HepG2 (cell line): ENCODE measurements around the gene CIAPIN1. TPM values are rescaled to one million over a fixed set of nuclear protein-coding genes. Genes with fewer than 3 reads are reported as not detected.
A peak's percentile ranks its signal among the peaks of the same experiment; 100 is the strongest.

Experiments used
- ADNP ChIP-seq: sonication (generic); formaldehyde crosslinking; IDR thresholded peaks from 2 replicates; pipeline ENCODE4 v1.4.0; 2020; ENCODE audit warnings: missing genetic modification reagents
- ATF7-NPFF ChIP-seq: sonication (generic); formaldehyde crosslinking; IDR thresholded peaks from 2 replicates; pipeline ENCODE4 v1.8.1; 2023; ENCODE audit warnings: mild to moderate bottlenecking, low read depth, missing genetic modification reagents, moderate library complexity
- EED ChIP-seq: sonication (generic); formaldehyde crosslinking; IDR thresholded peaks from 2 replicates; pipeline ENCODE4 v1.5.0; 2020; ENCODE audit warnings: mild to moderate bottlenecking, missing genetic modification reagents
- ELF3 ChIP-seq: IDR thresholded peaks from 2 replicates; pipeline ENCODE4 v1.6.1; 2016; ENCODE audit warnings: missing genetic modification reagents, missing compliant biosample characterization
- FOXC1 ChIP-seq: sonication (generic); formaldehyde crosslinking; IDR thresholded peaks from 2 replicates; pipeline ENCODE4 v1.8.0; 2022; ENCODE audit warnings: mild to moderate bottlenecking, missing genetic modification reagents, borderline replicate concordance
- HHEX ChIP-seq: IDR thresholded peaks from 2 replicates; pipeline ENCODE4 v1.6.1; 2016; ENCODE audit warnings: control low read depth
- REL ChIP-seq: sonication (generic); formaldehyde crosslinking; conservative IDR thresholded peaks from 2 replicates; pipeline ENCODE4 v1.8.0; 2022; ENCODE audit warnings: mild to moderate bottlenecking, missing genetic modification reagents, moderate library complexity
- SOX5 ChIP-seq: IDR thresholded peaks from 2 replicates; pipeline ENCODE4 v1.6.1; 2016; ENCODE audit warnings: borderline replicate concordance
- SSRP1 ChIP-seq: IDR thresholded peaks from 2 replicates; pipeline ENCODE4 v1.6.1; 2016; ENCODE audit warnings: control low read depth
- ZBTB3 ChIP-seq: sonication (generic); formaldehyde crosslinking; IDR thresholded peaks from 2 replicates; pipeline ENCODE4 v1.4.0; 2020; ENCODE audit warnings: low read depth, mild to moderate bottlenecking, moderate library complexity, missing genetic modification reagents, borderline replicate concordance
- ZNF225 ChIP-seq: sonication (generic); formaldehyde crosslinking; IDR thresholded peaks from 2 replicates; pipeline ENCODE4 v1.4.0; 2020; ENCODE audit warnings: mild to moderate bottlenecking, missing genetic modification reagents
- ZNF598 ChIP-seq: sonication (generic); formaldehyde crosslinking; IDR thresholded peaks from 2 replicates; pipeline ENCODE4 v1.5.1; 2020; ENCODE audit warnings: mild to moderate bottlenecking, missing genetic modification reagents, borderline replicate concordance
- ZNF605 ChIP-seq: sonication (generic); formaldehyde crosslinking; IDR thresholded peaks from 2 replicates; pipeline ENCODE4 v1.8.0; 2022; ENCODE audit warnings: mild to moderate bottlenecking, missing genetic modification reagents
- ZNF747 ChIP-seq: sonication (generic); formaldehyde crosslinking; IDR thresholded peaks from 2 replicates; pipeline ENCODE4 v1.8.1; 2023; ENCODE audit warnings: missing genetic modification reagents, mild to moderate bottlenecking, borderline replicate concordance
- polyA plus RNA-seq, 8 experiments: library from polyadenylated mRNA; depleted of rRNA in 3 of 8; stranded (reverse) in 7 of 8; unstranded in 1 of 8; fragments of >200 nt; fragmentation: Illumina TruSeq in 4 of 8; extraction: Trizol in 4 of 8; gene quantifications; 2 replicates each; pipeline versions ENCODE4 v1.2.1 to v1.2.3, GENCODE V29; 2011 to 2016; ENCODE audit warnings: low read depth in 4 of 8, missing spikeins in 1 of 8, mixed read lengths in 1 of 8; ENCODE audit not compliant: insufficient read depth in 1 of 8
- total RNA-seq, 5 experiments: library from RNA; depleted of rRNA; stranded (reverse); fragments of >200 nt; fragmentation: Illumina TruSeq; extraction: Trizol; gene quantifications; 2 replicates each; pipeline ENCODE4 v1.2.3, GENCODE V29; 2016; ENCODE audit warnings: low read depth in 1 of 5
- TF ChIP-seq, protein P1 (sequence below): sonication (generic); formaldehyde crosslinking; IDR thresholded peaks from 2 replicates; pipeline ENCODE4 v1.4.0; 2020; ENCODE audit warnings: missing genetic modification reagents, borderline replicate concordance
- TF ChIP-seq, protein P2 (sequence below): sonication (generic); formaldehyde crosslinking; IDR thresholded peaks from 2 replicates; pipeline ENCODE4 v1.5.1; 2020; ENCODE audit warnings: mild to moderate bottlenecking, missing genetic modification reagents, moderate library complexity
- TF ChIP-seq, protein P3 (sequence below): sonication (generic); formaldehyde crosslinking; IDR thresholded peaks from 2 replicates; pipeline ENCODE4 v1.9.0; 2021; ENCODE audit warnings: missing genetic modification reagents, mild to moderate bottlenecking, borderline replicate concordance
- TF ChIP-seq, protein P4 (sequence below): sonication (generic); formaldehyde crosslinking; conservative IDR thresholded peaks from 2 replicates; pipeline ENCODE4 v1.4.0; 2020; ENCODE audit warnings: missing genetic modification reagents

The CIAPIN1 gene
- total and polyA plus RNA-seq, 2 of the 13 experiments (the other 11 are each of a cell fraction or from before 2014, with no cell fraction given), result 69.3 to 89.7 TPM

DNA sequence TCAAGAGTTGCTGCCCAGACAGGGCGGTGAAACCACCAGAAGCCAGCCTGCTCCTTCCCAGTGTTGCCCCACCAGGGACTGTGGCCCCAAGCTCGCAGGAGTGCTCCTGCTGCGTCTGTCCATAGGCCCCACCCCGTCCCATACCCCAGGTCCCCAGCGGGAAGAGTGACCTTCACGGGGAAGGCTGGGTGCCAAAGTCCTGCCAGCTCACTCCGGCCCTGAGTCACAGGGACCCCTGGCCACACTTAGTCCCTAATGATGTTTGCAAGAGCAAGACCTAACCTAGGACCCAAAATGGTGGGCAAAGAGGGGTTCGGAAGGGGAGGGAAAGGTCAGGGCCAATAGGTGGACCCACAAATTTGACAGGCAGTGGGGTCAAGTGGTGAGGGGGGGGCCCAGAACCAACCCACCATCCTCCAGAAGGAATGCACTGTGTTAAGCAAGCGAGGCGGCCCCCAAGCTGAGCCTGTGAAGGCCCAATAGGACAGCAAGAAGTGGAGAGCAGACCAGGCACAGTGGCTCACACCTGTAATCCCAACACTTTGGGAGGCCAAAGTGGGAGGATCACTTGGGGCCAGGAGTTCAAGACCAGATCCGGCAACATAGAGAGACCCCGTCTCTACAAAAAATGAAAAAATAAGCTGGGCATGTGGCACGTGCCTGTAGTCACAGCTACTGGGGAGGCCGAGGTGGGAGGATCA, 35.8 kb upstream of the CIAPIN1 start (continued):
- TF ChIP-seq, protein P1, sequence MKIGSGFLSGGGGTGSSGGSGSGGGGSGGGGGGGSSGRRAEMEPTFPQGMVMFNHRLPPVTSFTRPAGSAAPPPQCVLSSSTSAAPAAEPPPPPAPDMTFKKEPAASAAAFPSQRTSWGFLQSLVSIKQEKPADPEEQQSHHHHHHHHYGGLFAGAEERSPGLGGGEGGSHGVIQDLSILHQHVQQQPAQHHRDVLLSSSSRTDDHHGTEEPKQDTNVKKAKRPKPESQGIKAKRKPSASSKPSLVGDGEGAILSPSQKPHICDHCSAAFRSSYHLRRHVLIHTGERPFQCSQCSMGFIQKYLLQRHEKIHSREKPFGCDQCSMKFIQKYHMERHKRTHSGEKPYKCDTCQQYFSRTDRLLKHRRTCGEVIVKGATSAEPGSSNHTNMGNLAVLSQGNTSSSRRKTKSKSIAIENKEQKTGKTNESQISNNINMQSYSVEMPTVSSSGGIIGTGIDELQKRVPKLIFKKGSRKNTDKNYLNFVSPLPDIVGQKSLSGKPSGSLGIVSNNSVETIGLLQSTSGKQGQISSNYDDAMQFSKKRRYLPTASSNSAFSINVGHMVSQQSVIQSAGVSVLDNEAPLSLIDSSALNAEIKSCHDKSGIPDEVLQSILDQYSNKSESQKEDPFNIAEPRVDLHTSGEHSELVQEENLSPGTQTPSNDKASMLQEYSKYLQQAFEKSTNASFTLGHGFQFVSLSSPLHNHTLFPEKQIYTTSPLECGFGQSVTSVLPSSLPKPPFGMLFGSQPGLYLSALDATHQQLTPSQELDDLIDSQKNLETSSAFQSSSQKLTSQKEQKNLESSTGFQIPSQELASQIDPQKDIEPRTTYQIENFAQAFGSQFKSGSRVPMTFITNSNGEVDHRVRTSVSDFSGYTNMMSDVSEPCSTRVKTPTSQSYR (CRISPR knock-in tag), result peak; percentile 20; the same call in 1 of the 2 replicates
- TF ChIP-seq SOX5 (CRISPR knock-in tag) (peak; percentile 11; the same call in 1 of the 2 replicates), REL (CRISPR knock-in tag) (no peak; the same call in 1 of the 2 replicates), EED (CRISPR knock-in tag) (peak; percentile 14; the same call in 1 of the 2 replicates), ATF7-NPFF (CRISPR knock-in tag) (0 out of 2 replicates have a peak, but pooled peaks have one; percentile 22), FOXC1 (no peak), ZNF598 (CRISPR knock-in tag) (peak; percentile 77; the same call in 1 of the 2 replicates), ZBTB3 (CRISPR knock-in tag) (no peak), HHEX (CRISPR knock-in tag) (no peak), ADNP (CRISPR knock-in tag) (peak; percentile 35; the same call in 1 of the 2 replicates), ZNF605 (peak; percentile 88), ZNF225 (CRISPR knock-in tag) (no peak), ZNF747 (0 out of 2 replicates have a peak, but pooled peaks have one; percentile 48), SSRP1 (CRISPR knock-in tag) (peak; percentile 91), ELF3 (CRISPR knock-in tag) (peak; percentile 40; the same call in 1 of the 2 replicates)
- TF ChIP-seq, protein P2, sequence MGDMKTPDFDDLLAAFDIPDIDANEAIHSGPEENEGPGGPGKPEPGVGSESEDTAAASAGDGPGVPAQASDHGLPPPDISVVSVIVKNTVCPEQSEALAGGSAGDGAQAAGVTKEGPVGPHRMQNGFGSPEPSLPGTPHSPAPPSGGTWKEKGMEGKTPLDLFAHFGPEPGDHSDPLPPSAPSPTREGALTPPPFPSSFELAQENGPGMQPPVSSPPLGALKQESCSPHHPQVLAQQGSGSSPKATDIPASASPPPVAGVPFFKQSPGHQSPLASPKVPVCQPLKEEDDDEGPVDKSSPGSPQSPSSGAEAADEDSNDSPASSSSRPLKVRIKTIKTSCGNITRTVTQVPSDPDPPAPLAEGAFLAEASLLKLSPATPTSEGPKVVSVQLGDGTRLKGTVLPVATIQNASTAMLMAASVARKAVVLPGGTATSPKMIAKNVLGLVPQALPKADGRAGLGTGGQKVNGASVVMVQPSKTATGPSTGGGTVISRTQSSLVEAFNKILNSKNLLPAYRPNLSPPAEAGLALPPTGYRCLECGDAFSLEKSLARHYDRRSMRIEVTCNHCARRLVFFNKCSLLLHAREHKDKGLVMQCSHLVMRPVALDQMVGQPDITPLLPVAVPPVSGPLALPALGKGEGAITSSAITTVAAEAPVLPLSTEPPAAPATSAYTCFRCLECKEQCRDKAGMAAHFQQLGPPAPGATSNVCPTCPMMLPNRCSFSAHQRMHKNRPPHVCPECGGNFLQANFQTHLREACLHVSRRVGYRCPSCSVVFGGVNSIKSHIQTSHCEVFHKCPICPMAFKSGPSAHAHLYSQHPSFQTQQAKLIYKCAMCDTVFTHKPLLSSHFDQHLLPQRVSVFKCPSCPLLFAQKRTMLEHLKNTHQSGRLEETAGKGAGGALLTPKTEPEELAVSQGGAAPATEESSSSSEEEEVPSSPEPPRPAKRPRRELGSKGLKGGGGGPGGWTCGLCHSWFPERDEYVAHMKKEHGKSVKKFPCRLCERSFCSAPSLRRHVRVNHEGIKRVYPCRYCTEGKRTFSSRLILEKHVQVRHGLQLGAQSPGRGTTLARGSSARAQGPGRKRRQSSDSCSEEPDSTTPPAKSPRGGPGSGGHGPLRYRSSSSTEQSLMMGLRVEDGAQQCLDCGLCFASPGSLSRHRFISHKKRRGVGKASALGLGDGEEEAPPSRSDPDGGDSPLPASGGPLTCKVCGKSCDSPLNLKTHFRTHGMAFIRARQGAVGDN (CRISPR knock-in tag), result peak; percentile 95
- TF ChIP-seq, protein P3, sequence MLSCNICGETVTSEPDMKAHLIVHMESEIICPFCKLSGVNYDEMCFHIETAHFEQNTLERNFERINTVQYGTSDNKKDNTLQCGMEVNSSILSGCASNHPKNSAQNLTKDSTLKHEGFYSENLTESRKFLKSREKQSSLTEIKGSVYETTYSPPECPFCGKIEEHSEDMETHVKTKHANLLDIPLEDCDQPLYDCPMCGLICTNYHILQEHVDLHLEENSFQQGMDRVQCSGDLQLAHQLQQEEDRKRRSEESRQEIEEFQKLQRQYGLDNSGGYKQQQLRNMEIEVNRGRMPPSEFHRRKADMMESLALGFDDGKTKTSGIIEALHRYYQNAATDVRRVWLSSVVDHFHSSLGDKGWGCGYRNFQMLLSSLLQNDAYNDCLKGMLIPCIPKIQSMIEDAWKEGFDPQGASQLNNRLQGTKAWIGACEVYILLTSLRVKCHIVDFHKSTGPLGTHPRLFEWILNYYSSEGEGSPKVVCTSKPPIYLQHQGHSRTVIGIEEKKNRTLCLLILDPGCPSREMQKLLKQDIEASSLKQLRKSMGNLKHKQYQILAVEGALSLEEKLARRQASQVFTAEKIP (CRISPR knock-in tag), result no peak
- TF ChIP-seq, protein P4, sequence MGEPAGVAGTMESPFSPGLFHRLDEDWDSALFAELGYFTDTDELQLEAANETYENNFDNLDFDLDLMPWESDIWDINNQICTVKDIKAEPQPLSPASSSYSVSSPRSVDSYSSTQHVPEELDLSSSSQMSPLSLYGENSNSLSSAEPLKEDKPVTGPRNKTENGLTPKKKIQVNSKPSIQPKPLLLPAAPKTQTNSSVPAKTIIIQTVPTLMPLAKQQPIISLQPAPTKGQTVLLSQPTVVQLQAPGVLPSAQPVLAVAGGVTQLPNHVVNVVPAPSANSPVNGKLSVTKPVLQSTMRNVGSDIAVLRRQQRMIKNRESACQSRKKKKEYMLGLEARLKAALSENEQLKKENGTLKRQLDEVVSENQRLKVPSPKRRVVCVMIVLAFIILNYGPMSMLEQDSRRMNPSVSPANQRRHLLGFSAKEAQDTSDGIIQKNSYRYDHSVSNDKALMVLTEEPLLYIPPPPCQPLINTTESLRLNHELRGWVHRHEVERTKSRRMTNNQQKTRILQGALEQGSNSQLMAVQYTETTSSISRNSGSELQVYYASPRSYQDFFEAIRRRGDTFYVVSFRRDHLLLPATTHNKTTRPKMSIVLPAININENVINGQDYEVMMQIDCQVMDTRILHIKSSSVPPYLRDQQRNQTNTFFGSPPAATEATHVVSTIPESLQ, result no peak
